ENCODE measurements around the gene RTEL1. TPM values are rescaled to one million over a fixed set of nuclear protein-coding genes. Genes with fewer than 3 reads are reported as not detected.
"Not testable (repeated sequence)": the region's sequence is repeated elsewhere in the genome, so short reads cannot be mapped to it uniquely, and the experiment has no call there.

The RTEL1 gene
- total RNA-seq, 2 experiments from 2014 or later, result 44.5 to 44.7 TPM

- ChIA-PET POLR2A (interaction anchor here (0.6 to 1.5 kb wide), 2 partner anchors 29 to 312 kb away, joined by 3 to 6 read pairs; partner anchors contain the start of gene RTEL1), CTCF (interaction anchor here (1.2 kb wide), 1 partner anchor 14 kb away, joined by 5 read pairs; no protein-coding TSS in a partner anchor)
- intact Hi-C loops (cut with DNase I, micrococcal nuclease), result loop anchor here (1.0 to 5.0 kb wide), 4 partner anchors 11 to 701 kb away; partner anchors contain the start of genes DIDO1 (in 1 of the 2) and UCKL1 (in 1 of the 2)
- peak overlapping the region; percentile 87 for H3K4me3 Mint-ChIP-seq
- H3K4me1 Mint-ChIP-seq, result peaks cover 43% of the 10 kb centered on the region
- DNase-seq (peak; percentile 83), ATAC-seq (peak; percentile 63)
- peak overlapping the region; percentile 97 for H3K27ac Mint-ChIP-seq
- H3K9me3 Mint-ChIP-seq (ENCODE audit: low read depth), result no peaks in the 10 kb centered on the region
- H3K27me3 Mint-ChIP-seq, result no peaks in the 10 kb centered on the region
- H3K36me3 Mint-ChIP-seq (ENCODE audit: low read depth), result peaks cover 23% of the 10 kb centered on the region
Observed at GRCh38 chr20:63628246-63628975, 29.7 kb upstream of the RTEL1 start.

- Mint-ChIP-seq H3K36me3 (ENCODE audit: low read depth) (peaks cover 18% of the 10 kb centered on the region), H3K4me1 (peaks cover 56% of the 10 kb centered on the region)
- H3K27me3 Mint-ChIP-seq; H3K27ac Mint-ChIP-seq; ATAC-seq; POLR2A ChIA-PET; H3K9me3 Mint-ChIP-seq (ENCODE audit: low read depth); DNase-seq; H3K4me3 Mint-ChIP-seq: not testable (repeated sequence)
- intact Hi-C loops (cut with DNase I, micrococcal nuclease), result loop anchor here in 1 of 2 experiments (10.0 kb wide), 1 partner anchor 706 kb away; the partner anchor contains the start of gene DIDO1
- CTCF ChIA-PET, result interaction anchor here (0.7 kb wide), 1 partner anchor 11 kb away, joined by 4 read pairs; no protein-coding TSS in a partner anchor
Observed at GRCh38 chr20:63630956-63631355, 27.2 kb upstream of the RTEL1 start.

DNA sequence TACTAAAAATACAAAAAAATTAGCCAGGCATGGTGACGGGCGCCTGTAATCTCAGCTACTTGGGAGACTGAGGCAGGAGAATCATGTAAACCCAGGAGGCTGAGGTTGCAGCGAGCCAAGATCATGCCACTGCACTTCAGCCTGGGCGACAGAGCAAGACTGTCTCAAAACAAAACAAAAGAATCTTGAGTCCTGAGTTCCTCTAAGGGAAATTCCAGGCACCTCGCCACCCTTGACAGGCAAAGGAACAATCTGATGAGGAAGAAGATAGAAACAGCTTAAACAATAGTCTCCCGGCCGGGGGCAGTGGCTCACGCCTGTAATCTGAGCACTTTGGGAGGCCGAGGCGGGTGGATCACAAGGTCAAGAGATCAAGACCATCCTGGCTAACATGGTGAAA is 26.7 kb upstream of the RTEL1 start:
- H3K9me3 Mint-ChIP-seq (ENCODE audit: low read depth); POLR2A ChIA-PET; H3K27me3 Mint-ChIP-seq; H3K4me3 Mint-ChIP-seq; ATAC-seq; DNase-seq: not testable (repeated sequence)
- intact Hi-C loops (cut with DNase I, micrococcal nuclease), result loop anchor here in 1 of 2 experiments (10.0 kb wide), 1 partner anchor 707 kb away; the partner anchor contains the start of gene DIDO1
- H3K36me3 Mint-ChIP-seq (ENCODE audit: low read depth), result peaks cover 18% of the 10 kb centered on the region
- H3K4me1 Mint-ChIP-seq, result peaks cover 56% of the 10 kb centered on the region
- CTCF ChIA-PET, result interaction anchor here (0.7 to 1.1 kb wide), 2 partner anchors 10 to 76 kb away, joined by 3 to 4 read pairs; no protein-coding TSS in a partner anchor
- peak overlapping the region; percentile 42 for H3K27ac Mint-ChIP-seq

- ATAC-seq (no peak), DNase-seq (no peak)
- POLR2A ChIA-PET, result no interaction called here
- Mint-ChIP-seq H3K36me3 (ENCODE audit: low read depth) (peaks cover 11% of the 10 kb centered on the region), H3K4me3 (no peak overlapping the region), H3K27ac (peak overlapping the region; percentile 13), H3K4me1 (peaks cover 68% of the 10 kb centered on the region), H3K27me3 (no peaks in the 10 kb centered on the region), H3K9me3 (ENCODE audit: low read depth) (no peaks in the 10 kb centered on the region)
- intact Hi-C loops (cut with DNase I, micrococcal nuclease), result loop anchor here (2.0 to 10.0 kb wide), 2 partner anchors 345 to 709 kb away; partner anchors contain the start of genes DIDO1 (in 1 of the 2) and SAMD10 (in 1 of the 2)
- CTCF ChIA-PET, result interaction anchor here (0.7 to 1.1 kb wide), 2 partner anchors 57 to 102 kb away, joined by 3 read pairs; partner anchors contain the start of gene LIME1
Observed at GRCh38 chr20:63633732-63634131, 24.4 kb upstream of the RTEL1 start.

DNA sequence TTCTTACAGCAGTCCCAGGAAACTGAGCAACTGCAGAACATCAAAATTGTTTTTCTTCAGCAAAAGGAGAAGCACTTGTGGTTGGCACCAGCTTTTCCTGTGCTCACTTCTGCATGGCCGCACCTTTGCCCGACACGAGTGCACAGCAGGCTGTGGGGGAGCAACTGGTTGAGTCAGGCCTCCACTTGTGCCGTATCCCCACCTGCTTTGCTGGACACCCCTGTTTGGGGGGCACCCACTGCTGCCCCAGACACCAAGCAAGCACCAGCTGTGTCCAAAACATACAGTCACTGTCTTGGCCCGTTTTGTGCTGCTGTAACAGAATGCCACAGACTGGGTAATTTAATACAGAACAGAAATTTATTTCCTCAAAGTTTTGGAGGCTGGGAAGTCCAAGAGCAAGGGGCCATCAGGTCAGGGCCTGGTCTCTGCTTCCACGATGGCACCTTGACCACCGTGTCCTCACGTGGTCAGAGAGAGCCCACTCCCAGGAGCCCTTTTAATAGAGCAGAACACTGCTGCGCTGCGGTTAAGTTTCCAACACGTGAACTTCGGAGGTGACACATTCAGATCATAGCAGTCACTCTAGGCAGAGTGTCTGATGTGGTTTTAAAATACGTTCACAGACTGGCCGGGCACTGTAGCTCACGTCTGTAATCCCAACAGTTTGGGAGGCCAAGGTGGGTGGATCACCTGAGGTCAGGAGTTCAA is 22.5 kb upstream of the RTEL1 start:
- H3K4me1 Mint-ChIP-seq, result peaks cover 69% of the 10 kb centered on the region
- ATAC-seq (peak; percentile 77), DNase-seq (peak; percentile 88)
- ChIA-PET CTCF (no interaction called here), POLR2A (interaction anchor here (1.0 kb wide), 1 partner anchor 8 kb away, joined by 4 read pairs; the partner anchor contains the start of gene GMEB2)
- no peaks in the 10 kb centered on the region for H3K9me3 Mint-ChIP-seq (ENCODE audit: low read depth)
- intact Hi-C loops (cut with DNase I, micrococcal nuclease), result loop anchor here (1.0 to 10.0 kb wide), 4 partner anchors 8 to 711 kb away; partner anchors contain the start of genes GMEB2 (in 2 of the 2), DIDO1 (in 1 of the 2), PTK6 (in 1 of the 2) and SAMD10 (in 1 of the 2)
- H3K4me3 Mint-ChIP-seq, result peak overlapping the region; percentile 35
- no peaks in the 10 kb centered on the region for H3K27me3 Mint-ChIP-seq
- peak overlapping the region; percentile 84 for H3K27ac Mint-ChIP-seq
- H3K36me3 Mint-ChIP-seq (ENCODE audit: low read depth), result no peaks in the 10 kb centered on the region

DNA sequence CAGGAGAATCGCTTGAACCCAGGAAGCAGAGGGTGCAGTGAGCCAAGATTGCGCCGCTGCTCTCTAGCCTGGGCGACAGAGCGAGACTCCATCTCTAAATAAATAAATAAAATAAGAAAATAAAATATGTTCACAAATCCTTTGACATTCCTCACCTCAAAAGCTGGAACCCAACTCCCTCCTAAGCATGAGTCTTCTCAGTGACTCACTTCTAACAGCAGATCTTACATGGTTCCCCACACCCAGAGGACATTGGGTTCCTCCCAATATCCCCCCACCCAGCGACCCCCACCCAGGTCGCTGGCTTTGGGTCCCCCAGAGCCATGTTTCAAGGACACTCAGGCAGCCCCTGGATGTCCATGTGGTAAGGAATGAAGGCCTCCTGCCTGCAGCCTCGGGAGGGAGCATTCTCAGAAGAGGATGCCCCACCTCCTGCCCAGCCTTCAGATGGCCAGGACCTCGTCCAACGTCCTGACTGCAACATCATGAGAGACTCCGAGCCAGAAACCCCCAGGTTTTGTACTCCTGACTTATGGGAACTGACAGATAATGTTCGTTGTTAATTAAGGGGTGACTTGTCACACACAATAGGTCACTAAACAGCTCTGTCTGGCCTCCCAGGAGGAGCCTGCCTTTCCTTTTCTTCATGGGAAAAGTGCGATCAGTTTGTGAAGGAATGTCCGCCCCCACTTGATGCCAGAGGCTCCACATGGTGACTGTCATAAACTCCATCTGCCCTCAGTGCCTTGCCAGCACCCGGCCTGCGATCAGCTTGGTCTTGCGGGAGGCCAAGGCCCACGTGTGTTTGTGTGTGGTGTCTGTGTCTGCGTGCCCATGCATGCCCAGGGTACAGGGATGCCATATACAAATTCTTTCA is 21.1 kb upstream of the RTEL1 start:
- ATAC-seq, result no peak
- Mint-ChIP-seq H3K4me1 (peaks cover 60% of the 10 kb centered on the region), H3K9me3 (ENCODE audit: low read depth) (no peaks in the 10 kb centered on the region), H3K36me3 (ENCODE audit: low read depth) (no peaks in the 10 kb centered on the region), H3K4me3 (no peak overlapping the region), H3K27me3 (no peaks in the 10 kb centered on the region), H3K27ac (peak overlapping the region; percentile 40)
- ChIA-PET POLR2A (interaction anchor here (1.5 kb wide), 1 partner anchor 11 kb away, joined by 3 read pairs; no protein-coding TSS in a partner anchor), CTCF (no interaction called here)
- intact Hi-C loops (cut with DNase I, micrococcal nuclease), result loop anchor here in 1 of 2 experiments (5.0 to 10.0 kb wide), 2 partner anchors 100 to 712 kb away; partner anchors contain the start of genes DIDO1 and PTK6
- peak; percentile 37 for DNase-seq

DNA sequence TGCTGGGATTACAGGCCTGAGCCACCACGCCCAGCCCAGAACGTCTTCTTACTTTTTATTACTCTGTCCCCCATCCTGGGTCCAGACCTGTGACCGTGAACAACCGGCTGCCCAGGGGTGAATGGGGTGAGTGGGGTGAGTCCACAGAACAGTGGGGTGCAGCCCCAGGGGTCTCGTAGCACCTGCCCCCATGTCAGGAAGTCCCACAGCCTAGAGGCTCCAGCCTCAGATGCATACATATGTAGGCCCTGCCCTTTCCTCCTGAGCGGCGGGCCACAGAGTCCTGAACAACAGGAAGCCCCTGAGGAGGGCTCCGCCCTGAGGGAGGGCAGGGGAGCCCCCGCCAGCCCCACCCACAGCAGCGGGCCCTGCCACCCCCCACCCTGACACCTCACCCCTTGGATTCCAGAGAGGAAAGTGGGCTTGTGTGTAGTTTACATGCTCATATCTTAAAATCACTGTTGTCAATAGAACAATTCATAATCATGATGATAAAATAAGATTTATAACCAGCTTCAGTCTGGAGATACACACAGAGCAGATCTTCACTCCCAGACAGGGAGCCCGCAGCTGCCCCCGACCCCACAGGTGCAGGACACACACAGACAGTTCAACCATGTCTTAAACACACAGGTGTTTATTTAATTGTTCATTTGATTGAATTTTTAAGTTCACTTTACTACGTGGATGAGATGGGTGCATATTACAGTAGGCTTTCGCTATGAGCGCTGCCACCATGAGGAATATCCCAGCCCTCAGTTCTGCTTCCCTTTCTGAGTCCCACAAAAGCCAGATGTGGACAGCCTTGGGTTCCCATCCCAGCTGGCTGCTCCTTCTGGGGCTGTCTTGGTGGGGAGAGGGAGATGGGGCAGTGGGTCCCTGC is 18.8 kb upstream of the RTEL1 start:
- intact Hi-C loops (cut with DNase I, micrococcal nuclease), result loop anchor here (1.0 to 10.0 kb wide), 3 partner anchors 11 to 715 kb away; partner anchors contain the start of genes DIDO1 (in 1 of the 2) and PTK6 (in 1 of the 2)
- DNase-seq, result peak; percentile 86
- Mint-ChIP-seq H3K36me3 (ENCODE audit: low read depth) (no peaks in the 10 kb centered on the region), H3K4me3 (peak overlapping the region; percentile 72), H3K4me1 (peaks cover 46% of the 10 kb centered on the region), H3K27me3 (no peaks in the 10 kb centered on the region), H3K9me3 (ENCODE audit: low read depth) (no peaks in the 10 kb centered on the region), H3K27ac (peak overlapping the region; percentile 100)
- CTCF ChIA-PET, result interaction anchor here (1.0 kb wide), 1 partner anchor 76 kb away, joined by 3 read pairs; no protein-coding TSS in a partner anchor
- POLR2A ChIA-PET, result interaction anchor here (0.6 kb wide), 1 partner anchor 10 kb away, joined by 3 read pairs; no protein-coding TSS in a partner anchor
- peak; percentile 62 for ATAC-seq

DNA sequence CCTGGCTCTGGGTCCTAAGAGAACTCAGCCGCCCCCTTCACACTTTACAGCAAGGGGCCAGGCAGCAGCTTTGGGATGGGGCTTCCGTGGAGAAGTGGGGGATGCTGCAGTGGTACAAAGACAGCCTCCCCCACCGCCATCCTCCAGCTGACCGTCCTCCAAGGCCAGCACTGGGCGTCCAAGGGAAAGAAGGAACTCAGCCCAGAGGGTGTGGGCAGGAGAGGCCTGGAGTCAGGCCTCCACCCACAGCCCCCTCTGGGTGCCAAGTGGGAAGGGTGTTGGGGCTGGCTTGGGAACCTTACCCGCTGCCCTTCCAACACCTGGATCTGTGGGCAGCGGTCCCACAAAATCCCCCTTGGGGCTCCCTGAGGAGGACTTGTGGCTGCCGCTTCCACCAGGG is 18.0 kb upstream of the RTEL1 start:
- Mint-ChIP-seq H3K4me3 (peak overlapping the region; percentile 72), H3K27me3 (no peaks in the 10 kb centered on the region), H3K27ac (peak overlapping the region; percentile 100), H3K4me1 (peaks cover 43% of the 10 kb centered on the region), H3K36me3 (ENCODE audit: low read depth) (no peaks in the 10 kb centered on the region), H3K9me3 (ENCODE audit: low read depth) (no peaks in the 10 kb centered on the region)
- DNase-seq, result no peak
- ATAC-seq, result no peak
- intact Hi-C loops (cut with DNase I, micrococcal nuclease), result loop anchor here in 1 of 2 experiments (5.0 kb wide), 1 partner anchor 97 kb away; the partner anchor contains the start of genes LIME1 and SLC2A4RG
- POLR2A ChIA-PET, result no interaction called here
- CTCF ChIA-PET, result interaction anchor here (0.6 kb wide), 1 partner anchor 45 kb away, joined by 3 read pairs; no protein-coding TSS in a partner anchor

- Mint-ChIP-seq H3K4me1 (peaks cover 37% of the 10 kb centered on the region), H3K4me3 (peak overlapping the region; percentile 72), H3K27ac (peak overlapping the region; percentile 65)
- H3K9me3 Mint-ChIP-seq (ENCODE audit: low read depth); H3K27me3 Mint-ChIP-seq; H3K36me3 Mint-ChIP-seq (ENCODE audit: low read depth); ATAC-seq: not testable (repeated sequence)
- ChIA-PET CTCF (interaction anchor here (1.8 kb wide), 1 partner anchor 11 kb away, joined by 6 read pairs; no protein-coding TSS in a partner anchor), POLR2A (interaction anchor here (2.5 kb wide), 1 partner anchor 14 kb away, joined by 12 read pairs; the partner anchor contains the start of gene GMEB2)
- DNase-seq, result peak; percentile 52
- intact Hi-C loops (cut with DNase I, micrococcal nuclease), result loop anchor here in 1 of 2 experiments (1.0 to 5.0 kb wide), 4 partner anchors 87 to 225 kb away; partner anchors contain the start of genes LIME1, SLC2A4RG and TPD52L2
Observed at GRCh38 chr20:63640686-63641085, 17.4 kb upstream of the RTEL1 start.

All from activated CD4-positive, alpha-beta T cell treated with anti-CD3 and anti-CD28 coated beads for 36 hours (primary cell).